GM12878 (cell line): Measurements from ENCODE around the gene F2RL3. TPM values are rescaled to one million over a fixed set of nuclear protein-coding genes. Genes with fewer than 3 reads are reported as not detected.

Source experiments
- ATAC-seq: fragments of 200-7000 bp; cut with Tn5 transposase; 3 replicates; pipeline ENCODE4 v1.9.1; 2020; ENCODE audit warnings: mild to moderate bottlenecking, moderate library complexity
- BruUV-seq: library from RNA; stranded (reverse); fragments of 400-500 nt; replicated peaks from 2 replicates; lab custom pipeline; 2021; lab: Mats Ljungman, UMichigan
- CTCF ChIA-PET: fragments of 300-600 bp; sonication (Branson Sonifier 250); formaldehyde crosslinking; extraction: SDS; loops from one replicate; lab custom pipeline; 2021; ENCODE audit warnings: inconsistent platforms; lab: Yijun Ruan, JAX
- POLR2A ChIA-PET: fragments of 350-600 bp; formaldehyde crosslinking; extraction: SDS; loops from one replicate; lab custom pipeline; 2021; ENCODE audit warnings: inconsistent platforms; lab: Charles Lee
- RAD21 ChIA-PET: fragments of 300-600 bp; sonication (Branson Sonifier 250); formaldehyde crosslinking; loops from one replicate; lab custom pipeline; 2023; ENCODE audit warnings: antibody characterized with exemption; ENCODE audit not compliant: unreplicated experiment; lab: Charles Lee
- SMC1A ChIA-PET: fragments of 300-600 bp; sonication (Branson Sonifier 250); formaldehyde crosslinking; loops from one replicate; lab custom pipeline; 2023; ENCODE audit not compliant: unreplicated experiment, uncharacterized antibody; lab: Charles Lee
- DNase-seq: peaks from one replicate; pipeline ENCODE4 v3.0.0-alpha.2; 2011; ENCODE audit warnings: low read depth, low spot score
- FAIRE-seq: peaks from 3 replicates; lab custom pipeline; 2011; peaks lifted over from hg19 to GRCh38; lab: Jason Lieb, UNC
- H2AFZ ChIP-seq: 2 replicates; pipeline ENCODE4 v1.6.0; 2011; ENCODE audit warnings: low read depth, low read length, control low read depth; ENCODE audit not compliant: control insufficient read depth
- H3K27ac ChIP-seq: 2 replicates; pipeline ENCODE4 v1.5.1; 2011; ENCODE audit warnings: control low read depth; ENCODE audit not compliant: control insufficient read depth, insufficient read depth
- H3K27me3 ChIP-seq, 2 experiments: replicated peaks in 1 of 2; 2 replicates each; pipeline versions ENCODE4 v1.6.0 to v1.6.1; 2011; ENCODE audit warnings: low read length in 1 of 2; ENCODE audit not compliant: control insufficient read depth in 2 of 2, insufficient read depth in 2 of 2
- H3K36me3 ChIP-seq, 2 experiments: 2 replicates each; pipeline ENCODE4 v1.5.1; 2011; ENCODE audit warnings: low read length in 1 of 2; ENCODE audit not compliant: control insufficient read depth in 2 of 2, insufficient read depth in 2 of 2
- H3K4me1 ChIP-seq: 2 replicates; pipeline ENCODE4 v1.6.1; 2011; ENCODE audit warnings: mild to moderate bottlenecking, low read length, moderate library complexity, mixed read lengths; ENCODE audit not compliant: control insufficient read depth, insufficient read depth
- H3K4me2 ChIP-seq: 2 replicates; pipeline ENCODE4 v1.6.0; 2011; ENCODE audit warnings: control low read depth; ENCODE audit not compliant: control insufficient read depth, insufficient read depth
- H3K4me3 ChIP-seq: fragments of 200-600 bp; sonication (generic); 2 replicates; pipeline ENCODE4 v1.5.1; 2016
- H3K79me2 ChIP-seq: 2 replicates; pipeline ENCODE4 v1.6.0; 2011; ENCODE audit warnings: low read length; ENCODE audit not compliant: control insufficient read depth, insufficient read depth
- H3K9ac ChIP-seq: 2 replicates; pipeline ENCODE4 v1.8.0; 2011; ENCODE audit warnings: low read length, control low read depth, mixed read lengths; ENCODE audit not compliant: control insufficient read depth, insufficient read depth
- H3K9me3 ChIP-seq: replicated peaks from 3 replicates; pipeline ENCODE4 v1.5.1; 2011; ENCODE audit warnings: mild to moderate bottlenecking, low read length; ENCODE audit not compliant: control insufficient read depth, insufficient read depth
- H4K20me1 ChIP-seq: 2 replicates; pipeline ENCODE4 v1.6.0; 2011; ENCODE audit not compliant: control insufficient read depth, insufficient read depth
- BHLHE40 ChIP-seq, 2 experiments: fragments of 450-650 bp in 1 of 2; IDR thresholded peaks; 2 replicates each; pipeline ENCODE4 v1.6.1; 2011 to 2017; ENCODE audit warnings: low read depth in 2 of 2, borderline replicate concordance in 1 of 2, improper control_type of control experiment in 1 of 2, low read length in 1 of 2, mild to moderate bottlenecking in 1 of 2
- EP300 ChIP-seq, 2 experiments: fragments of 150-350 bp in 1 of 2; IDR thresholded peaks; 2 replicates each; pipeline ENCODE4 v1.6.1; 2011 to 2012; ENCODE audit warnings: low read depth in 2 of 2, low read length in 2 of 2, borderline replicate concordance in 1 of 2, improper control_type of control experiment in 1 of 2, inconsistent platforms in 1 of 2; ENCODE audit not compliant: control insufficient read depth in 1 of 2
- IKZF1 ChIP-seq: fragments of 450-650 bp; conservative IDR thresholded peaks from 2 replicates; pipeline ENCODE4 v1.6.1; 2017; ENCODE audit warnings: antibody characterized with exemption, mild to moderate bottlenecking
- IKZF2 ChIP-seq, 2 experiments: fragments of 450-650 bp; IDR thresholded peaks; 2 replicates each; pipeline ENCODE4 v1.6.1; 2017; ENCODE audit warnings: mild to moderate bottlenecking in 2 of 2, moderate library complexity in 2 of 2
- IRF4 ChIP-seq: IDR thresholded peaks from 2 replicates; pipeline ENCODE4 v1.6.1; 2011; ENCODE audit warnings: low read depth, low read length
- RELB ChIP-seq: fragments of 450-650 bp; IDR thresholded peaks from 2 replicates; pipeline ENCODE4 v1.6.1; 2017; ENCODE audit warnings: low read depth, mild to moderate bottlenecking, moderate library complexity
- REST ChIP-seq: IDR thresholded peaks from 2 replicates; pipeline ENCODE4 v1.6.1; 2012; ENCODE audit warnings: mild to moderate bottlenecking, low read depth, low read length
- RUNX3 ChIP-seq: IDR thresholded peaks from 2 replicates; pipeline ENCODE4 v1.6.1; 2012; ENCODE audit warnings: low read length, inconsistent platforms
- SREBF2 ChIP-seq: IDR thresholded peaks from 2 replicates; pipeline ENCODE4 v1.6.1; 2012; ENCODE audit warnings: mild to moderate bottlenecking, low read length
- TCF12 ChIP-seq: IDR thresholded peaks from 2 replicates; pipeline ENCODE4 v1.6.1; 2011; ENCODE audit warnings: low read depth, mild to moderate bottlenecking, low read length
- TCF3 ChIP-seq: IDR thresholded peaks from 2 replicates; pipeline ENCODE4 v1.6.1; 2012; ENCODE audit warnings: low read depth, mild to moderate bottlenecking, low read length, borderline replicate concordance; ENCODE audit not compliant: insufficient read depth
- TCF7 ChIP-seq: IDR thresholded peaks from 2 replicates; pipeline ENCODE4 v1.6.1; 2014; ENCODE audit warnings: antibody characterized with exemption, borderline replicate concordance
- ZNF592 ChIP-seq: fragments of 450-650 bp; IDR thresholded peaks from 2 replicates; pipeline ENCODE4 v1.6.1; 2017; ENCODE audit warnings: mild to moderate bottlenecking, moderate library complexity
- WGBS: methylation state at CpG from one replicate; pipeline ENCODE4 v1.1.6; 2016; ENCODE audit warnings: low lambda C conversion rate; ENCODE audit not compliant: insufficient replicate concordance, insufficient coverage; ENCODE audit errors: missing lambda C conversion rate; 5-methylcytosine and 5-hydroxymethylcytosine counted together
- in situ Hi-C: fragments of 300-500 bp; cut with MboI; formaldehyde crosslinking; loops from 9 replicates; pipeline ENCODE4 v1.14.3; 2018; ENCODE audit warnings: mixed read lengths
- intact Hi-C: fragments of 100-400 bp; cut with micrococcal nuclease; formaldehyde crosslinking; loops from one replicate; pipeline ENCODE4 v1.14.2; 2022; ENCODE audit not compliant: unreplicated experiment
- polyA plus RNA-seq, 11 experiments: library from polyadenylated mRNA; depleted of rRNA in 4 of 11; unstranded in 6 of 11; stranded (reverse) in 5 of 11; fragments of >200 nt; fragmentation: Nextera tagmentation in 4 of 11; fragmentation: Illumina TruSeq in 1 of 11; extraction: Ambion mirVana in 4 of 11; extraction: Trizol in 1 of 11; gene quantifications; 1 replicate in 1 of 11; 2 replicates in 10 of 11; pipeline versions ENCODE4 v1.2.1 to v1.2.3, GENCODE V29; 2011 to 2016; ENCODE audit warnings: inconsistent platforms in 2 of 11, missing spikeins in 2 of 11, low read depth in 1 of 11
- total RNA-seq, 4 experiments: library from RNA; depleted of rRNA in 3 of 4; stranded (reverse); fragments of >200 nt in 3 of 4; fragmentation: Illumina TruSeq in 1 of 4; extraction: Trizol in 1 of 4; gene quantifications; 2 replicates each; pipeline versions ENCODE4 v1.2.1 to v1.2.3, GENCODE V29; 2013 to 2021

F2RL3 gene
- total and polyA plus RNA-seq, 10 of the 15 experiments (the other 5 are each of a cell fraction or from before 2014, with no cell fraction given), result 0.01 to 1.2 (median 0.29) TPM

GRCh38 chr19:16892868-16893685 lies 4.3 kb downstream of the F2RL3 start:
- DNase-seq, result no peak
- no peaks in the 10 kb centered on the region for H3K27me3 ChIP-seq
- peak; percentile 5 for ATAC-seq
- no peaks in the 10 kb centered on the region for H3K79me2 ChIP-seq
- H3K4me2 ChIP-seq, result peak overlapping the region; percentile 28; the same call in 1 of the 2 replicates
- H3K4me3 ChIP-seq, result no peak overlapping the region
- intact Hi-C loops (loop anchor here (10.0 kb wide), 1 partner anchor 412 kb away; the partner anchor contains the start of genes ABHD8, DDA1 and MRPL34), in situ Hi-C loops (no loop called here)
- ChIA-PET POLR2A (no interaction called here), SMC1A (no interaction called here), RAD21 (no interaction called here), CTCF (no interaction called here)
- BruUV-seq, result no TSS peak
- peak; percentile 38 for FAIRE-seq
- 57% methylated on average over 19 of the region's 19 CpGs for WGBS
- peaks cover 34% of the 10 kb centered on the region for H3K4me1 ChIP-seq
- no peaks in the 10 kb centered on the region for H3K36me3 ChIP-seq
- H4K20me1 ChIP-seq, result no peaks in the 10 kb centered on the region
- no peaks in the 10 kb centered on the region; the same call in 2 of the 3 replicates for H3K9me3 ChIP-seq
- peak overlapping the region; percentile 35 for H2AFZ ChIP-seq
- no peak overlapping the region for H3K27ac ChIP-seq
- no peak overlapping the region for H3K9ac ChIP-seq
- TF ChIP-seq ZNF592, result no peak
- peak; percentile 57; the same call in 1 of the 2 replicates for TF ChIP-seq TCF12
- TF ChIP-seq IKZF1, result 0 out of 2 replicates have a peak, but pooled peaks have one; percentile 12
- TF ChIP-seq IRF4, result no peak
- 0 out of 4 replicates have a peak, but pooled peaks of 1 of the 2 experiments have one; percentile 35 for TF ChIP-seq IKZF2 (IDR thresholded peaks at IDR 0.05)
- TF ChIP-seq TCF3, result 0 out of 2 replicates have a peak, but pooled peaks have one; percentile 54
- peak in 1 of 2 experiments; percentile 13; a peak in 1 of 4 replicates for TF ChIP-seq EP300 (IDR thresholded peaks at IDR 0.05; ENCODE audit: borderline replicate concordance in 1 of 2, control insufficient read depth in 1 of 2, low read depth in 2 of 2, low read length in 2 of 2)
- no peak for TF ChIP-seq TCF7
- peak; percentile 67 for TF ChIP-seq RUNX3
- no peak for TF ChIP-seq SREBF2
- TF ChIP-seq BHLHE40 (IDR thresholded peaks at IDR 0.05; ENCODE audit: borderline replicate concordance in 1 of 2, low read depth in 2 of 2, low read length in 1 of 2), result peak; percentile 40 to 52; a peak in 2 of 4 replicates
- no peak for TF ChIP-seq RELB
- no peak for TF ChIP-seq REST
